IMR-90 (cell line): ENCODE data around the gene CNIH2. TPM values are rescaled to one million over a fixed set of nuclear protein-coding genes. Genes with fewer than 3 reads are reported as not detected.

Experiments used
- ATAC-seq: fragments of 200-7000 bp; cut with Tn5 transposase; 2 replicates; pipeline ENCODE4 v1.9.1; 2020; ENCODE audit warnings: low read depth, mild to moderate bottlenecking, moderate library complexity
- BruUV-seq: library from RNA; stranded (reverse); fragments of 400-500 nt; replicated peaks from 2 replicates; lab custom pipeline; 2021; lab: Mats Ljungman, UMichigan
- CTCF ChIA-PET: fragments of 300-600 bp; formaldehyde crosslinking; extraction: SDS; loops from one replicate; lab custom pipeline; 2021; ENCODE audit warnings: antibody characterized with exemption; lab: Yijun Ruan, JAX
- POLR2A ChIA-PET: fragments of 300-600 bp; sonication (Branson Sonifier 250); formaldehyde crosslinking; loops from one replicate; lab custom pipeline; 2022; ENCODE audit warnings: antibody characterized with exemption; ENCODE audit not compliant: unreplicated experiment; lab: Charles Lee
- DNase-seq: peaks from one replicate; pipeline ENCODE4 v3.0.0; 2013
- H2AFZ ChIP-seq: replicated peaks from 2 replicates; pipeline ENCODE3; 2013; ENCODE audit warnings: low read length, mild to moderate bottlenecking; ENCODE audit not compliant: poor library complexity
- H2AK5ac ChIP-seq: 2 replicates; pipeline ENCODE4 v1.6.1; 2013; ENCODE audit warnings: low read depth, low read length, inconsistent platforms
- H2AK9ac ChIP-seq: replicated peaks from 2 replicates; pipeline ENCODE3; 2013; ENCODE audit warnings: mild to moderate bottlenecking, low read depth, low read length, moderate library complexity; ENCODE audit not compliant: poor library complexity
- H2BK120ac ChIP-seq: 2 replicates; pipeline ENCODE4 v1.6.1; 2013; ENCODE audit warnings: low read depth, low read length, inconsistent platforms
- H2BK15ac ChIP-seq: 3 replicates; pipeline ENCODE4 v1.6.1; 2013; ENCODE audit warnings: low read depth, low read length, inconsistent platforms
- H2BK20ac ChIP-seq: 2 replicates; pipeline ENCODE4 v1.6.1; 2013; ENCODE audit warnings: low read depth, mild to moderate bottlenecking, inconsistent platforms, low read length, moderate library complexity
- H2BK5ac ChIP-seq: 2 replicates; pipeline ENCODE4 v1.6.1; 2013; ENCODE audit warnings: mild to moderate bottlenecking, low read depth, low read length, inconsistent platforms; ENCODE audit not compliant: poor library complexity, severe bottlenecking
- H3K14ac ChIP-seq: replicated peaks from 2 replicates; pipeline ENCODE4 v1.6.1; 2013; ENCODE audit warnings: low read depth, low read length, inconsistent platforms
- H3K18ac ChIP-seq: 2 replicates; pipeline ENCODE4 v1.6.1; 2013; ENCODE audit warnings: low read depth, low read length, control low read depth
- H3K23ac ChIP-seq: 2 replicates; pipeline ENCODE4 v1.6.1; 2013; ENCODE audit warnings: low read depth, low read length, inconsistent platforms
- H3K27ac ChIP-seq: 2 replicates; pipeline ENCODE4 v1.5.1; 2013; ENCODE audit warnings: mild to moderate bottlenecking, control low read depth, low read length; ENCODE audit not compliant: insufficient read depth
- H3K27me3 ChIP-seq: 2 replicates; pipeline ENCODE4 v1.6.1; 2013; ENCODE audit warnings: low read length; ENCODE audit not compliant: control insufficient read depth, insufficient read depth
- H3K36me3 ChIP-seq: 2 replicates; pipeline ENCODE4 v1.6.1; 2013; ENCODE audit warnings: low read length, mixed read lengths; ENCODE audit not compliant: control insufficient read depth, insufficient read depth
- H3K4ac ChIP-seq: 2 replicates; pipeline ENCODE4 v1.6.1; 2013; ENCODE audit warnings: low read depth, low read length, inconsistent platforms
- H3K4me1 ChIP-seq: 2 replicates; pipeline ENCODE4 v1.6.1; 2013; ENCODE audit warnings: low read length, mixed read lengths; ENCODE audit not compliant: control insufficient read depth, insufficient read depth
- H3K4me2 ChIP-seq: 2 replicates; pipeline ENCODE4 v1.6.1; 2013; ENCODE audit warnings: low read depth, mild to moderate bottlenecking, control low read depth, low read length, moderate library complexity
- H3K4me3 ChIP-seq: 2 replicates; pipeline ENCODE4 v1.5.1; 2013; ENCODE audit warnings: low read depth, mild to moderate bottlenecking, control low read depth, low read length, moderate library complexity; ENCODE audit not compliant: insufficient read depth
- H3K56ac ChIP-seq: 2 replicates; pipeline ENCODE4 v1.6.1; 2013; ENCODE audit warnings: low read length, inconsistent platforms; ENCODE audit not compliant: insufficient read depth; ENCODE audit errors: extremely low read depth
- H3K79me1 ChIP-seq, 2 experiments: 2 replicates each; pipeline ENCODE4 v1.6.1; 2013; ENCODE audit warnings: low read length in 2 of 2, inconsistent platforms in 1 of 2, low read depth in 1 of 2
- H3K9ac ChIP-seq: 2 replicates; pipeline ENCODE4 v1.6.1; 2013; ENCODE audit warnings: low read depth, low read length, control low read depth
- H3K9me1 ChIP-seq: 2 replicates; pipeline ENCODE4 v1.6.1; 2013; ENCODE audit warnings: low read length, inconsistent platforms; ENCODE audit not compliant: insufficient read depth
- H3K9me3 ChIP-seq: 2 replicates; pipeline ENCODE4 v1.6.1; 2013; ENCODE audit warnings: low read length; ENCODE audit not compliant: control insufficient read depth, insufficient read depth
- H4K20me1 ChIP-seq: 2 replicates; pipeline ENCODE4 v1.6.1; 2013; ENCODE audit warnings: low read length, inconsistent platforms; ENCODE audit not compliant: insufficient read depth
- H4K5ac ChIP-seq: 2 replicates; pipeline ENCODE4 v1.6.1; 2013; ENCODE audit warnings: mild to moderate bottlenecking, low read depth, low read length, control low read depth
- H4K8ac ChIP-seq, 2 experiments: 2 replicates each; pipeline ENCODE4 v1.6.1; 2013; ENCODE audit warnings: low read depth in 2 of 2, low read length in 2 of 2, control low read depth in 1 of 2, inconsistent platforms in 1 of 2
- H4K91ac ChIP-seq: 2 replicates; pipeline ENCODE4 v1.6.1; 2013; ENCODE audit warnings: low read depth, low read length, inconsistent platforms; ENCODE audit not compliant: insufficient read depth
- BHLHE40 ChIP-seq: fragments of 150-350 bp; IDR thresholded peaks from 2 replicates; pipeline ENCODE4 v1.6.1; 2016; ENCODE audit warnings: mild to moderate bottlenecking, low read depth, low read length
- CEBPB ChIP-seq: IDR thresholded peaks from 2 replicates; pipeline ENCODE4 v1.6.1; 2012; ENCODE audit warnings: low read depth, low read length, improper control_type of control experiment
- CHD1 ChIP-seq: IDR thresholded peaks from 2 replicates; pipeline ENCODE4 v1.6.1; 2012; ENCODE audit warnings: low read depth, low read length, improper control_type of control experiment
- FOS ChIP-seq: fragments of 150-350 bp; IDR thresholded peaks from 2 replicates; pipeline ENCODE4 v1.6.1; 2016; ENCODE audit warnings: low read depth, low read length
- MAFK ChIP-seq: IDR thresholded peaks from 2 replicates; pipeline ENCODE4 v1.6.1; 2012; ENCODE audit warnings: low read depth, low read length, improper control_type of control experiment
- MAZ ChIP-seq: IDR thresholded peaks from 2 replicates; pipeline ENCODE4 v1.6.1; 2012; ENCODE audit warnings: low read depth, mild to moderate bottlenecking, low read length, improper control_type of control experiment, moderate library complexity, borderline replicate concordance
- MXI1 ChIP-seq: IDR thresholded peaks from 2 replicates; pipeline ENCODE4 v1.6.1; 2012; ENCODE audit warnings: low read depth, mild to moderate bottlenecking, low read length, moderate library complexity, borderline replicate concordance
- NFE2L2 ChIP-seq: fragments of 150-350 bp; IDR thresholded peaks from 2 replicates; pipeline ENCODE4 v1.6.1; 2016; ENCODE audit warnings: low read depth, mild to moderate bottlenecking, low read length
- POLR2A ChIP-seq: IDR thresholded peaks from 2 replicates; pipeline ENCODE4 v1.6.1; 2012; ENCODE audit warnings: mild to moderate bottlenecking, low read depth, low read length
- RAD21 ChIP-seq: IDR thresholded peaks from 2 replicates; pipeline ENCODE4 v1.6.1; 2012; ENCODE audit warnings: low read length, improper control_type of control experiment
- RCOR1 ChIP-seq: IDR thresholded peaks from 2 replicates; pipeline ENCODE4 v1.6.1; 2012; ENCODE audit warnings: mild to moderate bottlenecking, low read length, improper control_type of control experiment; ENCODE audit not compliant: insufficient replicate concordance
- RFX5 ChIP-seq: IDR thresholded peaks from 2 replicates; pipeline ENCODE4 v1.8.0; 2012; ENCODE audit warnings: low read depth, mild to moderate bottlenecking, low read length, moderate library complexity
- SMC3 ChIP-seq: fragments of 150-350 bp; IDR thresholded peaks from 2 replicates; pipeline ENCODE4 v1.6.1; 2016; ENCODE audit warnings: low read depth, mild to moderate bottlenecking, antibody characterized with exemption, low read length, moderate library complexity
- WGBS, 2 experiments: methylation state at CpG; one replicate each; pipeline versions ENCODE4 v1.1.5 to v1.1.7; 2013; ENCODE audit warnings: missing lambda C conversion rate in 2 of 2; ENCODE audit not compliant: insufficient read length in 1 of 2; ENCODE audit errors: extremely low coverage in 2 of 2; 5-methylcytosine and 5-hydroxymethylcytosine counted together
- dilution Hi-C: fragments of 300-500 bp; cut with HindIII; formaldehyde crosslinking; loops from one replicate; pipeline ENCODE4 v1.14.3; 2018; ENCODE audit warnings: low sequenced_read_pairs; ENCODE audit not compliant: unreplicated experiment
- in situ Hi-C: fragments of 300-500 bp; cut with MboI; formaldehyde crosslinking; loops from 3 replicates; pipeline ENCODE4 v1.14.3; 2019; ENCODE audit warnings: low sequenced_read_pairs, inconsistent platforms, mixed read lengths
- intact Hi-C: fragments of 100-400 bp; cut with micrococcal nuclease; formaldehyde crosslinking; loops from 2 replicates; pipeline ENCODE4 v1.10.0; 2022
- polyA plus RNA-seq, 3 experiments: library from polyadenylated mRNA; depleted of rRNA; stranded (reverse); fragments of >200 nt; gene quantifications; 2 replicates each; pipeline ENCODE4 v1.2.3, GENCODE V29; 2012; ENCODE audit warnings: low replicate concordance in 1 of 3
- total RNA-seq: library from RNA; depleted of rRNA; stranded (reverse); fragments of >200 nt; gene quantifications from 2 replicates; pipeline ENCODE4 v1.2.3, GENCODE V29; 2012
- TF ChIP-seq, protein P1 (sequence below): fragments of 150-350 bp; IDR thresholded peaks from 2 replicates; pipeline ENCODE4 v1.6.1; 2017; ENCODE audit warnings: mild to moderate bottlenecking, antibody characterized with exemption, low read length, low read depth
- TF ChIP-seq, protein P2 (sequence below): conservative IDR thresholded peaks from 2 replicates; pipeline ENCODE4 v1.5.1; 2012; ENCODE audit warnings: mild to moderate bottlenecking, low read depth, low read length, improper control_type of control experiment
- TF ChIP-seq, protein P3 (sequence below): fragments of 150-350 bp; IDR thresholded peaks from 2 replicates; pipeline ENCODE4 v1.6.1; 2016; ENCODE audit warnings: low read depth, mild to moderate bottlenecking, low read length, moderate library complexity, borderline replicate concordance

CNIH2 gene
- total and polyA plus RNA-seq, 2 of the 4 experiments (the other 2 are of a cell fraction), result 0.54 to 3.4 TPM

DNA sequence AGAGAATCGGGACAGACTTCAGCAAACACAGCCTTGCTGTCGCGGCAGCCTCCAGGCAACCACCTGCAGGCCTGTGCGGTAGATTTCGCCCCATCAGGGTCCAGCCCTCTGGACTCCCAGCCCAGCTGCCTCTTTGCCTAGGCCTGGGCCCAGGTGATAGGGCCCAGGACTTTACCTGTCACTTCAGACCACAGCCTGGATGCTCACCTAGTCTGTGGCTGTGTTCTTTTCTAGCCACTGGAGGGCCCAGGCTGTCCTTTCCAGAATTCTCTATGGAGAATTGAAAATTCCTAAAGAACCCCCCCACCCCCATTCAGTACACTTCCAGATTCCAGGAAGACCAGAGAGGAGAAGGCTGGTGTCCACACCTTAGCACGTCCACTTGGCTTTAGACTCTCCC, 40.1 kb upstream of the CNIH2 start:
- H3K23ac ChIP-seq, result no peak overlapping the region
- no peaks in the 10 kb centered on the region for H3K9me1 ChIP-seq
- no peak overlapping the region for H2AK5ac ChIP-seq
- ATAC-seq, result no peak
- H3K4ac ChIP-seq, result no peak overlapping the region
- 98% methylated on average over 5 of the region's 6 CpGs; no CpG with 5 or more reads in 1 of the 2 experiments for WGBS, 2 experiments
- no peak overlapping the region for H3K27ac ChIP-seq
- no peak overlapping the region for H4K5ac ChIP-seq
- no peak overlapping the region for H2BK20ac ChIP-seq
- no peak overlapping the region for H3K4me3 ChIP-seq
- in situ Hi-C loops (no loop called here), dilution Hi-C loops (no loop called here), intact Hi-C loops (no loop called here)
- TF ChIP-seq MXI1, result no peak
- TF ChIP-seq, protein P1, sequence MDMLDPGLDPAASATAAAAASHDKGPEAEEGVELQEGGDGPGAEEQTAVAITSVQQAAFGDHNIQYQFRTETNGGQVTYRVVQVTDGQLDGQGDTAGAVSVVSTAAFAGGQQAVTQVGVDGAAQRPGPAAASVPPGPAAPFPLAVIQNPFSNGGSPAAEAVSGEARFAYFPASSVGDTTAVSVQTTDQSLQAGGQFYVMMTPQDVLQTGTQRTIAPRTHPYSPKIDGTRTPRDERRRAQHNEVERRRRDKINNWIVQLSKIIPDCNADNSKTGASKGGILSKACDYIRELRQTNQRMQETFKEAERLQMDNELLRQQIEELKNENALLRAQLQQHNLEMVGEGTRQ, result no peak
- no peak for TF ChIP-seq POLR2A
- no peak for TF ChIP-seq FOS
- no peak for TF ChIP-seq RCOR1
- no peak for TF ChIP-seq MAZ
- no peak for TF ChIP-seq NFE2L2
- TF ChIP-seq BHLHE40, result no peak
- TF ChIP-seq RAD21, result no peak
- no peak for TF ChIP-seq CHD1
- no peak for TF ChIP-seq SMC3
- TF ChIP-seq MAFK, result no peak
- no peak for TF ChIP-seq CEBPB
- TF ChIP-seq RFX5, result no peak
- TF ChIP-seq, protein P2, sequence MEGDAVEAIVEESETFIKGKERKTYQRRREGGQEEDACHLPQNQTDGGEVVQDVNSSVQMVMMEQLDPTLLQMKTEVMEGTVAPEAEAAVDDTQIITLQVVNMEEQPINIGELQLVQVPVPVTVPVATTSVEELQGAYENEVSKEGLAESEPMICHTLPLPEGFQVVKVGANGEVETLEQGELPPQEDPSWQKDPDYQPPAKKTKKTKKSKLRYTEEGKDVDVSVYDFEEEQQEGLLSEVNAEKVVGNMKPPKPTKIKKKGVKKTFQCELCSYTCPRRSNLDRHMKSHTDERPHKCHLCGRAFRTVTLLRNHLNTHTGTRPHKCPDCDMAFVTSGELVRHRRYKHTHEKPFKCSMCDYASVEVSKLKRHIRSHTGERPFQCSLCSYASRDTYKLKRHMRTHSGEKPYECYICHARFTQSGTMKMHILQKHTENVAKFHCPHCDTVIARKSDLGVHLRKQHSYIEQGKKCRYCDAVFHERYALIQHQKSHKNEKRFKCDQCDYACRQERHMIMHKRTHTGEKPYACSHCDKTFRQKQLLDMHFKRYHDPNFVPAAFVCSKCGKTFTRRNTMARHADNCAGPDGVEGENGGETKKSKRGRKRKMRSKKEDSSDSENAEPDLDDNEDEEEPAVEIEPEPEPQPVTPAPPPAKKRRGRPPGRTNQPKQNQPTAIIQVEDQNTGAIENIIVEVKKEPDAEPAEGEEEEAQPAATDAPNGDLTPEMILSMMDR, result no peak
- TF ChIP-seq, protein P3, sequence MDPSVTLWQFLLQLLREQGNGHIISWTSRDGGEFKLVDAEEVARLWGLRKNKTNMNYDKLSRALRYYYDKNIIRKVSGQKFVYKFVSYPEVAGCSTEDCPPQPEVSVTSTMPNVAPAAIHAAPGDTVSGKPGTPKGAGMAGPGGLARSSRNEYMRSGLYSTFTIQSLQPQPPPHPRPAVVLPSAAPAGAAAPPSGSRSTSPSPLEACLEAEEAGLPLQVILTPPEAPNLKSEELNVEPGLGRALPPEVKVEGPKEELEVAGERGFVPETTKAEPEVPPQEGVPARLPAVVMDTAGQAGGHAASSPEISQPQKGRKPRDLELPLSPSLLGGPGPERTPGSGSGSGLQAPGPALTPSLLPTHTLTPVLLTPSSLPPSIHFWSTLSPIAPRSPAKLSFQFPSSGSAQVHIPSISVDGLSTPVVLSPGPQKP, result no peak
- CTCF ChIA-PET, result no interaction called here
- no peak overlapping the region for H4K91ac ChIP-seq
- no peak overlapping the region for H3K9ac ChIP-seq
- H4K8ac ChIP-seq, result no peak overlapping the region
- H3K4me1 ChIP-seq, result no peaks in the 10 kb centered on the region
- no peak for DNase-seq
- no peak overlapping the region for H2BK5ac ChIP-seq
- H4K20me1 ChIP-seq, result no peaks in the 10 kb centered on the region
- H3K4me2 ChIP-seq, result no peak overlapping the region
- no peak overlapping the region for H3K56ac ChIP-seq
- peaks cover 68% of the 10 kb centered on the region for H3K36me3 ChIP-seq
- H2AFZ ChIP-seq, result no peak overlapping the region
- H2BK15ac ChIP-seq, result no peak overlapping the region
- H3K27me3 ChIP-seq, result no peaks in the 10 kb centered on the region
- H3K79me1 ChIP-seq, result no peaks in the 10 kb centered on the region
- H2AK9ac ChIP-seq, result no peak overlapping the region
- BruUV-seq, result no TSS peak
- H3K18ac ChIP-seq, result no peak overlapping the region
- POLR2A ChIA-PET, result no interaction called here
- no peak overlapping the region for H3K14ac ChIP-seq
- H3K9me3 ChIP-seq, result no peaks in the 10 kb centered on the region
- H2BK120ac ChIP-seq, result no peak overlapping the region
